HK-2 (cell line): ENCODE measurements around the gene CTIF.

Experiments used
- DNase-seq: peaks from one replicate; pipeline ENCODE4 v3.0.0-alpha.2; 2018; ENCODE audit not compliant: unreplicated experiment

Gene CTIF

GRCh38 chr18:48835745-48836170, 296.9 kb downstream of the CTIF start:
- DNase-seq = no peak

- no peak for DNase-seq
These were observed 297.5 kb downstream of the CTIF start for GRCh38 chr18:48836231-48836805.

GRCh38 chr18:48836806-48837615, 298.2 kb downstream of the CTIF start:
- DNase-seq = no peak

GRCh38 chr18:48837676-48838075, 298.8 kb downstream of the CTIF start:
- no peak for DNase-seq

GRCh38 chr18:48838166-48838775, 299.4 kb downstream of the CTIF start:
- DNase-seq = no peak

GRCh38 chr18:48838921-48839818, 300.3 kb downstream of the CTIF start:
- peak; percentile 45 for DNase-seq

GRCh38 chr18:48839819-48840490, 301.1 kb downstream of the CTIF start:
- DNase-seq = no peak

- DNase-seq = no peak
These were observed 301.7 kb downstream of the CTIF start for GRCh38 chr18:48840491-48840877.

- peak; percentile 24 for DNase-seq
These were observed 302.8 kb downstream of the CTIF start for GRCh38 chr18:48841381-48842258.

- DNase-seq = peak; percentile 34
These were observed 303.6 kb downstream of the CTIF start for GRCh38 chr18:48842259-48843061.

- DNase-seq = no peak
These were observed 304.3 kb downstream of the CTIF start for GRCh38 chr18:48843162-48843561.

- DNase-seq = no peak
These were observed 304.8 kb downstream of the CTIF start for GRCh38 chr18:48843596-48843995.

GRCh38 chr18:48844271-48844670, 305.4 kb downstream of the CTIF start:
- DNase-seq = no peak

GRCh38 chr18:48845174-48845573, 306.3 kb downstream of the CTIF start:
- DNase-seq = no peak

- no peak for DNase-seq
These were observed 307.6 kb downstream of the CTIF start for GRCh38 chr18:48846423-48846932.

GRCh38 chr18:48847807-48848486, 309.1 kb downstream of the CTIF start:
- no peak for DNase-seq

- DNase-seq = no peak
These were observed 309.9 kb downstream of the CTIF start for GRCh38 chr18:48848641-48849143.

GRCh38 chr18:48850822-48851598, 312.2 kb downstream of the CTIF start:
- DNase-seq = no peak
